Heart right ventricle (tissue), 16 donors: ENCODE data around the gene PITPNM1. TPM values are rescaled to one million over a fixed set of nuclear protein-coding genes. Genes with fewer than 3 reads are reported as not detected.

Experiments used
- ATAC-seq, 8 donors: fragments of 200-7000 bp; cut with Tn5 transposase; one replicate each; pipeline ENCODE4 v1.9.1; 2020; ENCODE audit warnings: mild to moderate bottlenecking in 8 of 8, moderate library complexity in 8 of 8, moderate number of reproducible peaks in 1 of 8
- DNase-seq, 2 donors: peaks; one replicate each; pipeline ENCODE4 v3.0.0-alpha.2; 2020
- H3K27ac ChIP-seq, 10 donors: fragments of 200-600 bp; sonication (generic) in 2 of 10; one replicate each; pipeline versions ENCODE4 v1.5.0 to v1.8.0; 2020 to 2022; ENCODE audit warnings: mild to moderate bottlenecking in 3 of 10
- H3K27me3 ChIP-seq, 7 donors: fragments of 200-600 bp; one replicate each; pipeline ENCODE4 v1.8.0; 2021 to 2022; ENCODE audit warnings: mild to moderate bottlenecking in 2 of 7
- H3K36me3 ChIP-seq, 9 donors: fragments of 200-600 bp; sonication (generic) in 1 of 9; one replicate each; pipeline versions ENCODE4 v1.5.0 to v1.8.0; 2020 to 2022; ENCODE audit warnings: mild to moderate bottlenecking in 2 of 9
- H3K4me1 ChIP-seq, 9 donors: fragments of 200-600 bp; sonication (generic) in 1 of 9; one replicate each; pipeline versions ENCODE4 v1.5.0 to v1.8.0; 2020 to 2022; ENCODE audit warnings: mild to moderate bottlenecking in 4 of 9
- H3K4me3 ChIP-seq, 10 donors: fragments of 200-600 bp; sonication (generic) in 2 of 10; one replicate each; pipeline versions ENCODE4 v1.5.0 to v1.8.0; 2020 to 2022; ENCODE audit warnings: mild to moderate bottlenecking in 7 of 10, moderate library complexity in 2 of 10
- H3K9me3 ChIP-seq, 11 donors: fragments of 200-600 bp in 10 of 11; sonication (generic) in 2 of 11; one replicate each; pipeline versions ENCODE4 v1.5.0 to v1.8.0; 2013 to 2022; ENCODE audit warnings: mild to moderate bottlenecking in 2 of 11, control low read depth in 1 of 11, moderate library complexity in 1 of 11
- CTCF ChIP-seq, 9 donors: fragments of 200-600 bp; sonication (generic) in 2 of 9; IDR thresholded peaks; one replicate each; pipeline versions ENCODE4 v1.5.0 to v1.8.0; 2021 to 2022; ENCODE audit warnings: antibody characterized with exemption in 9 of 9, mild to moderate bottlenecking in 5 of 9, moderate library complexity in 1 of 9
- WGBS, 2 donors: extraction: QIAGEN DNeasy Blood & Tissue Kit; methylation state at CpG; one replicate each; pipeline ENCODE4 v1.1.7; 2013; ENCODE audit warnings: inconsistent platforms in 1 of 2; 5-methylcytosine and 5-hydroxymethylcytosine counted together
- intact Hi-C, 10 donors: fragments of 100-400 bp; cut with DNase I; formaldehyde crosslinking; loops; one replicate each; pipeline versions ENCODE4 v1.11.1 to v1.14.2; 2022
- polyA plus RNA-seq, 2 donors: library from polyadenylated mRNA; stranded (reverse); fragments of 200-250 nt; gene quantifications; one replicate each; pipeline ENCODE4 v1.2.3, GENCODE V29; 2013
- total RNA-seq, 10 donors: library from RNA; stranded (reverse); fragmentation: NEBNext Ultra II Directional in 3 of 10; extraction: Animal tissue kit (Norgen Biotek cat#: 25700) in 3 of 10; gene quantifications; one replicate each; pipeline versions ENCODE4 v1.2.1 to v1.2.4, GENCODE V29; 2021 to 2023
- donor health status: Arrhythmogenic right ventricular cardiomyopathy.
- donor health status: ischemic (EF 13 %, LVEDD 7.1; RV severe dilation, severe dysfunction).
- donor health status: healthy with polysubstance abuse.
- donor health status: DM: no; HTN: yes; CAD: no.
- donor health status: DM: no; HTN: no; CAD: no.
- donor health status: ischemic (EF 25% LVEDD 6.9; RV normal size, moderate dysfunction).
- donor health status: ischemic (EF 25% LVEDD 5.7; RV mildly dilated, moderate dysfunction).
- donor health status: healthy.
- donor health status: DM: yes; HTN: yes; CAD: no.
- donor health status: Ischemic cardiomyopathy.
- donor health status: ischemic (EF 35%, LVEDD 5.7; RV mildly dilated, moderate dysfunction).
- donor health status: nonischemic (EF 11% LVEDD 7.7; RV severe dilation, severe dysfunction).
- donor health status: DM: yes; HTN: yes; CAD: no.
- donor health status: PGD.
- donor health status: ischemic (EF 29% LVEDD 5.4; RV normal size, mild dysfunction).
- donor health status: nonischemic (EF 23%, LVEDD 6.1; RV moderate dilation, normal function).

PITPNM1 gene
- total and polyA plus RNA-seq, 12 donors, result 21.3 to 68.9 (median 28.8) TPM

- 83 to 90% methylated on average over 43 to 46 of the region's 46 CpGs for WGBS, 2 donors
- intact Hi-C loops, result no loop called here
- no peak for ATAC-seq
- Histone ChIP-seq H3K4me3 (no peak overlapping the region), H3K36me3 (peaks cover 0 to 97% (median 61%) of the 10 kb centered on the region in 9 donors), H3K27me3 (no peaks in the 10 kb centered on the region), H3K4me1 (peaks cover 0 to under 1% (median 0%) of the 10 kb centered on the region in 9 donors), H3K27ac (no peak overlapping the region), H3K9me3 (no peaks in the 10 kb centered on the region)
- DNase-seq, result no peak
- no peak for TF ChIP-seq CTCF (IDR thresholded peaks at IDR 0.05)
Measured at GRCh38 chr11:67492801-67493547, 12.2 kb downstream of the PITPNM1 start.

GRCh38 chr11:67492069-67492727 is 13.0 kb downstream of the PITPNM1 start:
- WGBS, 2 donors, result 88 to 89% methylated on average over 19 of the region's 19 CpGs
- no peaks in the 10 kb centered on the region for H3K4me1 ChIP-seq
- H3K36me3 ChIP-seq, result peaks cover 0 to 97% (median 61%) of the 10 kb centered on the region in 9 donors
- DNase-seq, result no peak
- intact Hi-C loops, result no loop called here
- no peaks in the 10 kb centered on the region for H3K27me3 ChIP-seq
- H3K9me3 ChIP-seq, result no peaks in the 10 kb centered on the region
- no peak overlapping the region for H3K4me3 ChIP-seq
- H3K27ac ChIP-seq, result no peak overlapping the region
- ATAC-seq, result no peak
- no peak for TF ChIP-seq CTCF (IDR thresholded peaks at IDR 0.05)

- TF ChIP-seq CTCF (IDR thresholded peaks at IDR 0.05), result no peak
- Histone ChIP-seq H3K9me3 (no peaks in the 10 kb centered on the region), H3K27me3 (no peaks in the 10 kb centered on the region), H3K27ac (no peak overlapping the region), H3K4me1 (peaks cover 0 to 7% (median 0%) of the 10 kb centered on the region in 9 donors), H3K4me3 (no peak overlapping the region), H3K36me3 (peaks cover 0 to 96% (median 57%) of the 10 kb centered on the region in 9 donors)
- WGBS, 2 donors, result 86 to 89% methylated on average over 24 of the region's 24 CpGs
- peak in 1 of 8 donors; percentile 6 for ATAC-seq
- intact Hi-C loops, result no loop called here
- DNase-seq, result no peak
Measured at GRCh38 chr11:67491276-67492068, 13.7 kb downstream of the PITPNM1 start.

- H3K36me3 ChIP-seq, result peaks cover 0 to 88% (median 53%) of the 10 kb centered on the region in 9 donors
- TF ChIP-seq CTCF (IDR thresholded peaks at IDR 0.05), result no peak
- no peak overlapping the region for H3K4me3 ChIP-seq
- no peaks in the 10 kb centered on the region for H3K9me3 ChIP-seq
- DNase-seq, result no peak
- no peak overlapping the region for H3K27ac ChIP-seq
- ATAC-seq, result no peak
- intact Hi-C loops, result no loop called here
- H3K4me1 ChIP-seq, result peaks cover 0 to 15% (median 0%) of the 10 kb centered on the region in 9 donors
- WGBS, 2 donors, result 80 to 82% methylated on average over 15 of the region's 15 CpGs
- no peaks in the 10 kb centered on the region for H3K27me3 ChIP-seq
Measured at GRCh38 chr11:67490727-67491065, 14.5 kb downstream of the PITPNM1 start.
